GM13976 (cell line): ENCODE data around the gene CBLIF.

Source experiments
- DNase-seq: peaks from one replicate; pipeline ENCODE4 v3.0.0; 2012; ENCODE audit warnings: low spot score
- CTCF ChIP-seq: IDR thresholded peaks from 2 replicates; pipeline ENCODE4 v1.5.1; 2012; ENCODE audit warnings: borderline replicate concordance, mild to moderate bottlenecking; ENCODE audit not compliant: insufficient read depth; ENCODE audit errors: extremely low read depth, missing control alignments, control extremely low read depth
- in situ Hi-C: fragments of 300-500 bp; cut with MboI; formaldehyde crosslinking; loops from one replicate; pipeline ENCODE4 v1.12.0; 2022; ENCODE audit warnings: low sequenced_read_pairs, mixed read lengths, inconsistent platforms; ENCODE audit not compliant: unreplicated experiment

CBLIF gene

GRCh38 chr11:59802639-59803176 lies 42.6 kb downstream of the CBLIF start:
- DNase-seq: peak; percentile 43
- in situ Hi-C loops: loop anchor here (5.0 to 25.0 kb wide), 3 partner anchors 45 to 660 kb away; partner anchors contain the start of genes MS4A1 and STX3
- TF ChIP-seq CTCF: peak; percentile 67

GRCh38 chr11:59801981-59802638 lies 43.2 kb downstream of the CBLIF start:
- DNase-seq: no peak
- in situ Hi-C loops: loop anchor here (5.0 to 25.0 kb wide), 3 partner anchors 45 to 660 kb away; partner anchors contain the start of genes MS4A1 and STX3
- no peak for TF ChIP-seq CTCF

DNA sequence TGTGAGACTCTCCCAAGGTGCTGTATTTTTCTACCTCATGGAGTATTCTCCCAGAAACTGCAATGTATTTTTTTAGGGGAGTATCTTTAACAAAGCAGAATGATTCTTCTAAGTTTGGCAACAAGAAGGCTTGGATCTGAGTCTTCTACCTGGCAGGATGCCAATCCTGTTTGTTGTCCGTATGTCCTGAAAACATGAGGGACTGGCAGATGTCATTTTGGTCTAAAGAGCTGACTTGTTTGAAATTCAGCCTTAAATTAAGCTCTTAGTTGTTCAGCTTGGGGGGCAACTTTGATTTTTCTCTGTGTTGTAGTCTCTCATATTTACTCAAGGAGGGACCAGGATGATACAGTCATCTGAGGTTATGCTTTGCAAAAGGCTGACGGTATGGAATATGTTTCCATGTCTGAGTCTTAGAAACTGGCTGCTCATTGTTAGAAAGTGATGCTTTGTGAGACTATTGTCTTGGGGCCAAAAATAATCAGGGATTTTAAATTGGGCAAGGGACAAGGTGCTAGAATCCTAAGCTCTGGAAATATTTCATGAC lies 44.1 kb downstream of the CBLIF start:
- no peak for TF ChIP-seq CTCF
- in situ Hi-C loops: loop anchor here (5.0 to 25.0 kb wide), 3 partner anchors 44 to 661 kb away; partner anchors contain the start of genes MS4A1 and STX3
- no peak for DNase-seq

DNA sequence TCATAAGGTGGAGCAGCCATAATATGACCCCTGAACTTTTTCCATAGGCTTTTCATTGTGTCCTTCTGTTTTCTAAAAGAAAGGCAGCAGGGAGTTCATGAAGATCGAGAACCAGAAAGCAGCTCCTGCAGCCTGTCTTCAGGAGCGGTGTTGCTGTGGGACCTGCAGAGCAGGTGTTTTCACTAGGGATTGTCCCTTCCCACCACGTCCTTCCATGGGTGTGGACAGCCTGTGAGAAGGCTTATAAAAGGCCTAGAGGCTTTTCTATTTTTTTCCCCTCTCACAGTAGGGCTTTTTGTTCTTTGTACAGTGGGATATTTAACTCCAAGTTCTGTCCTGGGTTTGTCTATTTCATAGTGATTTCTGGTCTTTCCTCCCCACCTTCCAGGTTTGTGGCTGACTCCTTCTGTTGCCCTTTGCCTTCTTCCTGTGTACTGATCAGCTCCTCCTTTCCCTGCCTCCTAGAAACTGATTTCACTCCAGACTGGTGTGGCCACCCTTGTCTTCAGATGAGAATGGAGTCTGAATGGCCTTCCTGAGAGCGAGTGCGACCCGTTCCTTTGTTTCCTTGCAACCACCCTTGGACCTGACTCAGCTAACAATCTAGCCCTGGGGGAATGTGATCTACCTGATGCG lies 44.8 kb downstream of the CBLIF start:
- TF ChIP-seq CTCF: no peak
- DNase-seq: no peak
- in situ Hi-C loops: loop anchor here (5.0 to 25.0 kb wide), 3 partner anchors 43 to 662 kb away; partner anchors contain the start of genes MS4A1 and STX3

DNA sequence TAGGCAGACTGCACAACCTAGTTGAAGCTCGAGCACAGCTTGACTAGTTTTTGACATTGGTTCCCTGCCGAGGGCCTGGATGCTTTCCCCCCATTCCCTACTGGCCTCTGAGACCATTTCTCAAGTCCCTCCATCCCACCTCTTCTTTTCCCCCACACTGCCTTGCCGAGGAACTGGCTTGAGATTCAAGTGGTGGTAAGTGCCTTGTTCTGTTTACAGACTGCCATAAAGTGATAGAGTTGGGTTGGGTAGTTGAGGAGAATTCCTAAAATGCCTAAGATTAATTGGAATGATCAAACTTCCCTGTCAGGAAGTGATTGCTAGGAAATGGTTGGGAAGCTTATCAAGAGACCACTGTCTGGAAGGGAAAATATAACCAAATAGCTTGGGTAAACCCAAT lies 50.9 kb downstream of the CBLIF start:
- in situ Hi-C loops: no loop called here
- TF ChIP-seq CTCF: no peak
- DNase-seq: no peak

DNA sequence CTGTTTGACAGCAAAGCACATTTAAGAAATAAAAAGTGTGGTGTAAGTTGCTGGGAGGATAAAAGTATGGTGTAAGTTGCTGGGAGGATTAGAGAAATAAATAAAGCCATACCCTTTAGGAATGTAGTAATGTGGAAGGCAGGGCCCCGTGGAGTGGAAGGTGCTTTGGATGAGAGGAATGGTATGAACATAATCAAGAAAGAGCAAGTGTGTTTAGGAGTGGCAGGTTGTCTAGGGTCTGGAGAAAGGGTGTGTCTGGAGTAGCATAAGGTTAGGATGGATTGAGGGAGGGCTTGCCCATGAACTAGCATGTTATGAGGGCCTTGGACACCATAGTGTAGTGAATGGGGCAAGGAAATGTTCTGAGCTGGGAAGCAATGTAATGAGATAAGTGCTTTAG lies 52.8 kb downstream of the CBLIF start:
- no peak for DNase-seq
- TF ChIP-seq CTCF: peak; percentile 4
- in situ Hi-C loops: no loop called here
